ENCODE measurements around the gene LRRC32. TPM values are rescaled to one million over a fixed set of nuclear protein-coding genes. Genes with fewer than 3 reads are reported as not detected.
"Not testable (repeated sequence)": the region's sequence is repeated elsewhere in the genome, so short reads cannot be mapped to it uniquely, and the experiment has no call there.

The LRRC32 gene
- total RNA-seq, 1 experiment from 2014 or later, result 0.06 TPM

DNA sequence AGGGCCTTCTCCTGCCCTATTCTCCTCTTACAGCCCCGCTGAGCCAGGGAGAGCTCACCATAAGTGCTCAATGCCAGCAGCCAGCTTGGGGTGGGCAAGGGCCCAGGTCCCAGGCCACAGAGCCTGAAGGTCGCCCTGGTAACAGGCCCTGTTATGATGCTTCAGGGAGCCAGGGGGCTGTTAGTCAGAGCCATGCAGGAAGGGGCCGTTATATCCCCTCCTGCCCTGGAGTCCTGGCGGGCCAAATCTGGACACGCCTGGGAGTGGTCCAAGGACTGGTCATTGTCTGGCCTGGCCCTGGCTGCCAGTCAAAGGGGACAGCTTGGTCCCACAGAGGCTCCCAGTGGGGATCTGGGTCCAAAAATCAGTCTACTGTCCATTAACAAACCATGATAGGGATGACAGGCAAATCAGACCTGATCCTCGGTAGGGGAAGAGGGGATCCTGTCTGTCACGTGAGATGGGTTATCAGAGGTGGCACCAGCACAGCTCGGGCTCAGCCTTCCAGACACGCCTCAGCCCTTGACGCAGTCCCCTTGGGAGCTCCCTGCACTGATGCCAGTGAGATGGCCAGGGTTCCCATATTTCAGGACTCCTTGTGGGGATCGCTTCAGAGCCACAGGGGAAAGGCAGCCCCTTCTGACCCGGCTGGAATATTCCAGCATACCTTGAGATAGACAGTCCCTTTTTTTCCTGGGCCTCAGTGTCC is 55.9 kb downstream of the LRRC32 start:
- no peak for DNase-seq (ENCODE audit: low read depth)

DNA sequence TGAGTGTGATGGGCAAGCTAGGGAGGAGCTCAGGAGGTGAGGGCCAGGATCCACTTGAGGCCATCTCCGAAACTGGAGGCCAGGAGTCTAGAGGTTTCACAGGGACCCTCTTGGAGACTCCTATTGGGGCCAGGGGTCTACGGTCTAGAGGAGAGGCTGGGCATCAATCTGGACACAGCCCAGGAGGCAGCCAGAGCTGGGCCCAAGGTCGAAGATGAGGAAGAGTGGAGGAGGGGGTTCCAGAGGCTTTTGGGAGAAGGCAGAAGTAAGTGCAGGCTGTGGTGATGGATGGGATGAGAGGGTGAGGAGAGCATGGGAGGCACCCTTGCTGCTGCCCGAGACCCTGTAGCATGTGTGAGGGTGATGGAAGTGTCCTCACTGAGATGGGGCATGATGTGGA is 56.6 kb downstream of the LRRC32 start:
- DNase-seq (ENCODE audit: low read depth), result no peak

DNA sequence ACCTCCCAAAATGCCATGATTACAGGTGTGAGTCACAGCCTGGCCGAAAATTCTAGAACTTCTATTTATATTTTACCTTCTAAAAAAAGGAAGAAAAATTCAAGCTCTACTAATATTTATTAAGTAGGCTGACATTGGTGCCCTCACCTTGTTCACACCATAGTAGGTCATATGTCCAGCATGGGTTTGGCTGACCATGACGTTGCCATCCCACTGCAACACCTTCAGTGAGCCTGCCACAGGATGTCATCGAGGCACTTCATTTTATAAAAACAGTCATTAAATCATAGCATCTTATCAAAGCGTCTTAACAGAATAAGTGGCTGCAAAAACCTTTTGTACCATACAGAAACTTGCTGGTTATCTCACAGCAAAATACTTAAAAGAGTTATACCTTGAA is 58.3 kb downstream of the LRRC32 start:
- DNase-seq (ENCODE audit: low read depth), result no peak

DNA sequence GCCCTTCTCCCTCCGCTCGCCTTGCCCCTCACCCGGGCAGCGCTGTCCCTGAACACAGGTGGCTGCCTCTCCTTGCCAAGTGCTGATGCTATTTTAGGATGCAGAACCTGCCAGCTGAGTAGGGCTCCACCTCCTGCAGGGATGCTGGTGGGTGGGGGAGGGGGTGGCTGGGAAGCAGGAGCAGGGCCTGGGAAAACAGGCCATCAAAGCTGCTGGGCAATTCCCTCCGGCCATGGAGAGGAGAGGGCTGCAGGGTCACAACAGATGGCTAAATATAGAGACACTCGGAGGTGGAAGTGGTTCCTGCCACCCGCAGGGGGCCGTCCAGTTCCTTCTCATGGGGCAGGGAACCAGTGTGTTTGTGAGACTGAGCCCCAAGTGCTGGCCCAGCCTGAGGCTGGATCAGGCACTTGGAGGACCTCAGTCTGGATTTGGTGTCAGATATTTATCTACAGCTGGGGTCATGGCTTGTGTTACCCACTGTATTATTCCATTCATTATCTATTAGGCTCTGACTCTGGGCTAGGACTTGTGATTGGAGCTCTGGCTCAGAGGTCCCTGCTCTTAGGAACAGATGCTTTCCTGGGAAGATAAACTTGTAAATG is 59.6 kb downstream of the LRRC32 start:
- no peak for DNase-seq (ENCODE audit: low read depth)

DNA sequence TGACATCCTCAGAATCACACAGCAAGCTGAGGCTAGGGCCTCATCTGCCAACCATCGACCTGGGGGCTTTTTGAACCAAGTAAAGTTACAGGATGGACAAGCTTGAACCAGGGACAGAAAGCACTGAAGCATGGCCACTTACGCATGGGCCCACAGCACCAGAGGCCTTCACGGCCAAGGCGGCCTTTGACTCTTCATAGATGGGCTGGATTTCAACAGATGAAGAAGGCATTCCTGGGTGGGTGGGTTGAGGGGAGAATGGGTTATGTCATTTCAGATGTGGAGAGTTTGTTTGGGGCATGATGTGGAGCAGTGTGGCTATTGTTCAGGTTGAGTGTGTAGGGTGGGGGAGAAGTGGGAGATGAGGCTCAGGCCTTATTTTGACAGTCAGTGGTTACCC is 60.2 kb downstream of the LRRC32 start:
- no peak for DNase-seq (ENCODE audit: low read depth)

DNA sequence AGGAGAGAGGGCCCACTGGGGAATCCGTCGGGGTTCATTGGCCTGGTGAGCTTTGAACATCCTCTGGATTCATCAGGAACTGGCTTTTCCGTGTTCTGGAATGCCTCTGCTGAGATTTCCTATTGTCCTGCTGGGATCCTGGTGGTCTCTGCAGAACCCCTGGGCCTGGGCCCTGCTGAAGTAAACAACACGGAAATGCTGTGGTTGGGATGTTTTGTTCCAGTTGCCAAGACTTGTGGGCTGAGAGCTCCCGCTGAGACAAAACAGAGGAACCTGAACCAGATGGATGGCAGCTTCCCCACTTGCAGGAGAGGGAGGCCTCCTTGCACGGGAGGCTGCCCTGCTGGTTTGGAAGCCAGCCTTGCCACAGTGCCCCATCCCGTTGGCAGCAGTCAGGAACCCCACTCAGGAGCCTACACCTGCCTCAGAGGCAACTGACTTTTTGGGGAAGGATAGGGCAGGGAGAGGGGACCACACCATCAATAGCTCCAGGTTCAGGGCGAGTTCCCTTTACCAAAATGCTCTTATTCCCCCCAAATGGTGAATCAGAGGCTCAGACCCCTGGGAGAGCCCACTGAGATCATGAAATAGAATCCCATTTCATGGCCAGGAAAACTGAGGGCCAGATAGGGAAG is 60.7 kb downstream of the LRRC32 start:
- DNase-seq (ENCODE audit: low read depth), result no peak

DNA sequence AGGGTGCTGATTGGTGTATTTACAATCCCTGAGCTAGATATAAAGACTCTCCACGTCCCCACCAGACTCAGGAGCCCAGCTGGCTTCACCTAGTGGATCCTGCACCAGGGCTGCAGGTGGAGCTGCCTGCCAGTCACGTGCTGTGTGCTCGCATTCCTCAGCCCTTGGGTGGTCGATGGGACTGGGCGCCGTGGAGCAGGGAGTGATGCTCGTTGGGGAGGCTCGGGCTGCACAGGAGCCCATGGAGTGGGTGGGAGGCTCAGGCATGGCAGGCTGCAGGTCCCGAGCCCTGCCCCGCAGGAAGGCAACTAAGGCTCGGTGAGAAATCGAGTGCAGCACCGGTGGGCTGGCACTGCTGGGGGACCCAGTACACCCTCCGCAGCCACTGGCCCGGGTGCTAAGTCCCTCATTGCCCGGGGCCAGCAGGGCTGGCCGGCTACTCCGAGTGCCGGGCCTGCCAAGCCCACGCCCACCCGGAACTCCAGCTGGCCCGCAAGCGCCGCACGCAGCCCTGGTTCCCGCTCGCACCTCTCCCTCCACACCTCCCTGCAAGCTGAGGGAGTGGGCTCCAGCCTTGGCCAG is 61.6 kb downstream of the LRRC32 start:
- not testable (repeated sequence) for DNase-seq (ENCODE audit: low read depth)

DNA sequence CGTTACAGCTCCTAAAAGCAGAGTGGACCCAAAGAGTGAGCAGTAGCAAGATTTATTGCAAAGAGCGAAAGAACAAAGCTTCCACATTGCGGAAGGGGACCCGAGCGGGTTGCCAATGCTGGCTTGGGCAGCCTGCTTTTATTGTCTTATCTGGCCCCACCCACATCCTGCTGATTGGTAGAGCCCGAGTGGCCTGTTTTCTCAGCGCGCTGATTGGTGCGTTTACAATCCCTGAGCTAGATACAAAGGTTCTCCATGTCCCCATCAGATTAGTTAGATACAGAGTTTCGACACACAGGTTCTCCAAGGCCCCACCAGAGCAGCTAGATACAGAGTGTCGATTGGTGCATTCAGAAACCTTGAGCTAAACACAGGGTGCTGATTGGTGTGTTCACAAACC is 62.3 kb downstream of the LRRC32 start:
- not testable (repeated sequence) for DNase-seq (ENCODE audit: low read depth)

Other genes with a start within 250 kb of the LRRC32 start
- 10.0 and 16.4 TPM in 2 replicates for gene EMSY, start 225.7 kb downstream of the LRRC32 start, total RNA-seq (2014; rRNA removed; shearing (Covaris generic))
- 21.9 and 33.8 TPM in 2 replicates for gene TSKU, start 112.6 kb upstream of the LRRC32 start, total RNA-seq (2014; rRNA removed; shearing (Covaris generic))
- gene ACER3, start 190.2 kb upstream of the LRRC32 start, total RNA-seq (2014; rRNA removed; shearing (Covaris generic)), result 13.3 and 15.0 TPM in 2 replicates